ENCODE data around the gene CDKAL1.

The CDKAL1 gene

GRCh38 chr6:21104288-21104687 lies 570.0 kb downstream of the CDKAL1 start:
- no peak overlapping the region for H3K27ac ChIP-seq
- H3K4me2 ChIP-seq: no peak overlapping the region
- H2AFZ ChIP-seq (ENCODE audit: low read depth): no peak overlapping the region

GRCh38 chr6:21107796-21108195 lies 573.5 kb downstream of the CDKAL1 start:
- H3K4me2 ChIP-seq: no peak overlapping the region
- no peak overlapping the region for H2AFZ ChIP-seq (ENCODE audit: low read depth)
- no peaks in the 10 kb centered on the region for H3K4me1 ChIP-seq (ENCODE audit: low read depth, poor library complexity, severe bottlenecking)
- no peak for TF ChIP-seq CTCF (conservative IDR thresholded peaks at IDR 0.05; ENCODE audit: low read depth, low read length)
- H3K79me2 ChIP-seq (ENCODE audit: insufficient read depth, low read depth): no peaks in the 10 kb centered on the region
- no peaks in the 10 kb centered on the region for H3K36me3 ChIP-seq (ENCODE audit: insufficient read depth)
- H3K4me3 ChIP-seq (IDR thresholded peaks at IDR 0.05; ENCODE audit: insufficient read depth, low read depth, low read length): no peak overlapping the region
- no peaks in the 10 kb centered on the region for H4K20me1 ChIP-seq (ENCODE audit: insufficient read depth)
- H3K9ac ChIP-seq: no peak overlapping the region
- no peak overlapping the region for H3K27ac ChIP-seq
- H3K27me3 ChIP-seq (ENCODE audit: insufficient read depth, low read depth): no peaks in the 10 kb centered on the region

More at GRCh38 chr6:21104288-21104687, 570.0 kb downstream of the CDKAL1 start:
- Histone ChIP-seq H4K20me1 (ENCODE audit: insufficient read depth) (no peaks in the 10 kb centered on the region), H3K79me2 (ENCODE audit: insufficient read depth, low read depth) (no peaks in the 10 kb centered on the region), H3K4me3 (IDR thresholded peaks at IDR 0.05; ENCODE audit: insufficient read depth, low read depth, low read length) (no peak overlapping the region), H3K27me3 (ENCODE audit: insufficient read depth, low read depth) (no peaks in the 10 kb centered on the region), H3K4me1 (ENCODE audit: low read depth, poor library complexity, severe bottlenecking) (no peaks in the 10 kb centered on the region), H3K36me3 (ENCODE audit: insufficient read depth) (no peaks in the 10 kb centered on the region), H3K9ac (no peak overlapping the region)
- no peak for TF ChIP-seq CTCF (conservative IDR thresholded peaks at IDR 0.05; ENCODE audit: low read depth, low read length)

DNA sequence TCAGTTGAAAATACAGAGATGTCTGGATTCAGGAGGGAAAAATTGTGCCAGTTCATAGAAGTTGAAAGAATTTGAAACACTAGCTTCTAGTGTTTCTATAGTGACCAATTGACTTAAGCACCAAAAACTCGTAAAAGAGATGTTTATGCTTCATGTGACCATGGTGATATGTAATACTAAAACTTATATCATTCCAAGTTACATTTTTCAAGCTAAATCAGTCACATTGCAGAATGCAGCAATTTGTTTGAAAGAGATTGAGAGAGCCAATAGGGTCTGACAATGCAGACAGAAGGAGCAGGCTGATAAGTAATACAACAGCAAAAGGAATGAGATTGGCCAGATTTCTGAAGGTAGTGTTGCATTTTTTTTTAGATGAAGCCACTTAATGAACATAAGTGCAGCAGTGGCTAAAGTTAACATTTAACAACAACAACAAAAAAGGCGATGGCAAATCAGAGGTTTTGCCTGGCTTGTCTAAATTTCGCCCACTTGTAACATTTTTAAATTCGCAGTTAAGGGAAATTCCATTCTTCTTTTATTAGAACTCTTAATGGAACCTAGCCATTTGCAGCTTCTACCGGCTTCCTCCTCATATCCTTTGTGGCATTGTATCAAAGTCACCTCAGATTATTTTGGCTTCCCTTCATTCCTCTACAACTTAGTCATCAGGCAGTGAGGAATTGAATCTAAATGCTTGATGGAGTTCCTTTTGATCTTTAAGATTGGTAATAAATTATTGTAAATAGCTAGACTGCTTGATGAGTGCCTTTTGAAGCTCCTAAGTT lies 575.3 kb downstream of the CDKAL1 start:
- no peak overlapping the region for H3K4me2 ChIP-seq

GRCh38 chr6:21110684-21111083 lies 576.4 kb downstream of the CDKAL1 start:
- no peak overlapping the region for H3K4me2 ChIP-seq

More for the DNA sequence above, 575.3 kb downstream of the CDKAL1 start:
- no peaks in the 10 kb centered on the region for H3K4me1 ChIP-seq (ENCODE audit: low read depth, poor library complexity, severe bottlenecking)
- no peak overlapping the region for H3K9ac ChIP-seq
- H3K4me3 ChIP-seq (IDR thresholded peaks at IDR 0.05; ENCODE audit: insufficient read depth, low read depth, low read length): no peak overlapping the region
- no peaks in the 10 kb centered on the region for H3K27me3 ChIP-seq (ENCODE audit: insufficient read depth, low read depth)
- no peaks in the 10 kb centered on the region for H4K20me1 ChIP-seq (ENCODE audit: insufficient read depth)
- H3K36me3 ChIP-seq (ENCODE audit: insufficient read depth): no peaks in the 10 kb centered on the region
- no peak overlapping the region for H3K27ac ChIP-seq
- H2AFZ ChIP-seq (ENCODE audit: low read depth): no peak overlapping the region
- TF ChIP-seq CTCF (conservative IDR thresholded peaks at IDR 0.05; ENCODE audit: low read depth, low read length): no peak
- H3K79me2 ChIP-seq (ENCODE audit: insufficient read depth, low read depth): no peaks in the 10 kb centered on the region

More at GRCh38 chr6:21110684-21111083, 576.4 kb downstream of the CDKAL1 start:
- no peaks in the 10 kb centered on the region for H3K36me3 ChIP-seq (ENCODE audit: insufficient read depth)
- H3K27me3 ChIP-seq (ENCODE audit: insufficient read depth, low read depth): no peaks in the 10 kb centered on the region
- no peak overlapping the region for H3K27ac ChIP-seq
- no peak overlapping the region for H3K4me3 ChIP-seq (IDR thresholded peaks at IDR 0.05; ENCODE audit: insufficient read depth, low read depth, low read length)
- TF ChIP-seq CTCF (conservative IDR thresholded peaks at IDR 0.05; ENCODE audit: low read depth, low read length): no peak
- no peaks in the 10 kb centered on the region for H4K20me1 ChIP-seq (ENCODE audit: insufficient read depth)
- H3K9ac ChIP-seq: no peak overlapping the region
- no peak overlapping the region for H2AFZ ChIP-seq (ENCODE audit: low read depth)
- H3K4me1 ChIP-seq (ENCODE audit: low read depth, poor library complexity, severe bottlenecking): no peaks in the 10 kb centered on the region
- H3K79me2 ChIP-seq (ENCODE audit: insufficient read depth, low read depth): no peaks in the 10 kb centered on the region
